Smooth muscle cell (in vitro differentiated cells): ENCODE results near the gene TPD52L2. TPM values are rescaled to one million over a fixed set of nuclear protein-coding genes. Genes with fewer than 3 reads are reported as not detected.

Experiments used
- DNase-seq: peaks from one replicate; lab custom pipeline; 2025; ENCODE audit not compliant: unreplicated experiment; lab: John Stamatoyannopoulos, UW
- H2AFZ ChIP-seq: fragments of 200-600 bp; sonication (generic); 2 replicates; pipeline ENCODE4 v1.6.0; 2016; ENCODE audit warnings: antibody characterized with exemption, low read depth, mild to moderate bottlenecking
- H3F3A ChIP-seq: fragments of 200-600 bp; sonication (generic); 2 replicates; pipeline ENCODE4 v1.6.0; 2017; ENCODE audit warnings: antibody characterized with exemption, low read depth
- H3K27ac ChIP-seq: fragments of 200-600 bp; sonication (generic); 2 replicates; pipeline ENCODE4 v1.5.1; 2016; ENCODE audit warnings: low read depth, mild to moderate bottlenecking
- H3K27me3 ChIP-seq: fragments of 200-600 bp; sonication (generic); 2 replicates; pipeline ENCODE4 v1.6.1; 2016; ENCODE audit warnings: low read depth, mild to moderate bottlenecking
- H3K36me3 ChIP-seq: fragments of 200-600 bp; sonication (generic); 2 replicates; pipeline ENCODE4 v1.5.1; 2016; ENCODE audit warnings: low read depth
- H3K4me1 ChIP-seq: fragments of 200-600 bp; sonication (generic); 2 replicates; pipeline ENCODE4 v1.5.1; 2016; ENCODE audit warnings: low read depth
- H3K4me2 ChIP-seq: fragments of 200-600 bp; sonication (generic); 2 replicates; pipeline ENCODE4 v1.6.0; 2016; ENCODE audit warnings: mild to moderate bottlenecking
- H3K4me3 ChIP-seq: fragments of 200-600 bp; sonication (generic); 2 replicates; pipeline ENCODE4 v1.5.1; 2016; ENCODE audit warnings: mild to moderate bottlenecking
- H3K79me2 ChIP-seq: fragments of 200-600 bp; sonication (generic); 2 replicates; pipeline ENCODE4 v1.6.0; 2016; ENCODE audit warnings: low read depth, mild to moderate bottlenecking
- H3K9ac ChIP-seq: fragments of 200-600 bp; sonication (generic); 2 replicates; pipeline ENCODE4 v1.6.0; 2016; ENCODE audit warnings: low read depth
- H3K9me3 ChIP-seq: fragments of 200-600 bp; sonication (generic); replicated peaks from 2 replicates; pipeline ENCODE4 v1.5.1; 2016; ENCODE audit warnings: low read depth
- H4K20me1 ChIP-seq: fragments of 200-600 bp; sonication (generic); 2 replicates; pipeline ENCODE4 v1.6.0; 2016; ENCODE audit warnings: low read depth
- CTCF ChIP-seq: fragments of 200-600 bp; sonication (generic); IDR thresholded peaks from 2 replicates; pipeline ENCODE4 v1.5.1; 2017; ENCODE audit warnings: borderline replicate concordance, mild to moderate bottlenecking, antibody characterized with exemption; ENCODE audit not compliant: insufficient read depth, poor library complexity, severe bottlenecking
- WGBS: methylation state at CpG from one replicate; pipeline ENCODE4 v1.1.7; 2016; ENCODE audit warnings: low lambda C conversion rate; 5-methylcytosine and 5-hydroxymethylcytosine counted together
- polyA plus RNA-seq: library from polyadenylated mRNA; unstranded; fragments of >200 nt; fragmentation: Nextera tagmentation; extraction: Ambion mirVana; gene quantifications from 2 replicates; pipeline ENCODE4 v1.2.1, GENCODE V29; 2016
- total RNA-seq: library from RNA; depleted of rRNA; stranded (reverse); fragments of >200 nt; gene quantifications from 2 replicates; pipeline ENCODE4 v1.2.3, GENCODE V29; 2014

Gene TPD52L2
- total and polyA plus RNA-seq, 2 experiments from 2014 or later: 74.4 to 93.8 TPM

- H3K27ac ChIP-seq: no peak overlapping the region
- 94% methylated on average over 9 of the region's 9 CpGs for WGBS
Measured at GRCh38 chr20:63844511-63844991, 20.5 kb upstream of the TPD52L2 start.

GRCh38 chr20:63846128-63846771 lies 18.8 kb upstream of the TPD52L2 start:
- no peak overlapping the region for H3K9ac ChIP-seq
- H3K27me3 ChIP-seq: no peaks in the 10 kb centered on the region
- H3K4me3 ChIP-seq: peak overlapping the region; percentile 35
- no peaks in the 10 kb centered on the region for H3K9me3 ChIP-seq
- no peak overlapping the region for H3K27ac ChIP-seq
- H4K20me1 ChIP-seq: no peaks in the 10 kb centered on the region
- DNase-seq: no peak
- no peaks in the 10 kb centered on the region for H3K36me3 ChIP-seq
- H3F3A ChIP-seq: no peaks in the 10 kb centered on the region
- H3K4me2 ChIP-seq: peak overlapping the region; percentile 87
- WGBS: 5% methylated on average over 16 of the region's 24 CpGs
- H3K79me2 ChIP-seq: no peaks in the 10 kb centered on the region
- H2AFZ ChIP-seq: peak overlapping the region; percentile 72
- peaks cover 23% of the 10 kb centered on the region for H3K4me1 ChIP-seq
- no peak for TF ChIP-seq CTCF

More at GRCh38 chr20:63844511-63844991, 20.5 kb upstream of the TPD52L2 start:
- no peak for TF ChIP-seq CTCF
- no peaks in the 10 kb centered on the region for H3K36me3 ChIP-seq
- no peak overlapping the region for H3K9ac ChIP-seq
- no peaks in the 10 kb centered on the region for H3K27me3 ChIP-seq
- no peak overlapping the region for H2AFZ ChIP-seq
- no peaks in the 10 kb centered on the region for H3F3A ChIP-seq
- no peaks in the 10 kb centered on the region for H3K79me2 ChIP-seq
- peaks cover 23% of the 10 kb centered on the region for H3K4me1 ChIP-seq
- H4K20me1 ChIP-seq: no peaks in the 10 kb centered on the region
- H3K4me2 ChIP-seq: no peak overlapping the region
- no peak overlapping the region for H3K4me3 ChIP-seq
- H3K9me3 ChIP-seq: no peaks in the 10 kb centered on the region
- DNase-seq: no peak

DNA sequence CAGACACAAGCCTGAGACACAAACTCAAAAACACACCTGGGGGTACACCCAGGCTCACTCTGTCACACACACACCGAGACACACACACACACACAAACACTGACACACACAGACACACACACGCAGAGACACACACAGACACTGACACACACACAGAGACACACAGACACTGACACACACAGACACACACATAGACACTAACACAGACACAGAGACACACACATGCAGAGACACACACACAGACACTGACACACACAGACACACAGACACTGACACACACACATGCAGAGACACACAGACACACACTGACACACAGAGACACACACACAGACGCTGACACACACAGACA lies 18.2 kb upstream of the TPD52L2 start:
- Histone ChIP-seq H4K20me1 (no peaks in the 10 kb centered on the region), H3K4me3 (no peak overlapping the region), H3K27ac (no peak overlapping the region), H3K9ac (no peak overlapping the region), H3K4me1 (peaks cover 23% of the 10 kb centered on the region), H3K36me3 (no peaks in the 10 kb centered on the region), H3F3A (no peaks in the 10 kb centered on the region), H3K79me2 (no peaks in the 10 kb centered on the region), H3K4me2 (peak overlapping the region; percentile 87), H3K27me3 (no peaks in the 10 kb centered on the region), H3K9me3 (no peaks in the 10 kb centered on the region), H2AFZ (no peak overlapping the region)
- DNase-seq: no peak
- no peak for TF ChIP-seq CTCF
- WGBS: 70% methylated on average over 3 of the region's 3 CpGs
